ENCODE measurements around the gene ZNF37A.
"Not testable (repeated sequence)": the region's sequence is repeated elsewhere in the genome, so short reads cannot be mapped to it uniquely, and the experiment has no call there.

ZNF37A gene

DNA sequence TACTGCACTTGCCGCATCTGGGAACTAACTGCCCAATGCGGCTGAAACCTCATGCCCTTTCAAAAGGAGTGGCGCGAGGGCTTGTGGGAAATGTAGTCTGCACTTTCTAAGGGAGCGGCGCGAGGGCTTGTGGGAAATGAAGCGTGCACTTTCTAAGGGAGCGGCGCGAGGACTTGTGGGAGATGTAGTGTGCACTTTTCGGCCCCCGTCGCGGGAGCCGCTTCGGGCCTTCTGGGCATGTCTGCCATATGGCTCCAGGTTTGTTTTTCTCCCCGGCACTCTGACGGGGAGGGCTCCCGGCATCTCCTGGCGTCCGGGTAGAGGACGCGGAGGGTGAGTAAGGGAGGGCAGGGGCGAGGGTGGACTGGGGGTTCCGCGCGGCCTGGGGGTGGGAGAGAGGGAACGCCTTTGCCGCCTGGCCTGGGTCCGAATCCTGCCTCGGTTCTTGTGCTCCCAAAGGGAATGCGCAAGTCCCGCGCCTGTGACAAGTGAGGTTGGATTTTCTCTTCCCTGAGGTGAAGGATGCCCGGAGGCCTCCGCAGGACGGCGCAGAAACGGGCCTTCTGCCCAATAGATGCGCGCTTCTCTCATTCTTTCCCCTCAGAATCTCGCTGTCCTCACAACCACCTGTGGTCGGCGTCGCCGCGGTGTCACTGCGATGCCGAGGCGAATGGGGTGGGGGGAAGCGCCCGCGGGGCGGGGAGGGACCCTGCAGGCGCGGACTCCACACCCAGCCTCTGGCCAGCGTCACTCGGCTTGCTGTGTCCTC, at the start of gene ZNF37A:
Gene ZNF37A, plus strand, starts transcription at position 180 of the 769 bp plus-strand sequence. CDS start 2,281 bp downstream, outside the sequence.
- DNase-seq = peak; percentile 82

DNA sequence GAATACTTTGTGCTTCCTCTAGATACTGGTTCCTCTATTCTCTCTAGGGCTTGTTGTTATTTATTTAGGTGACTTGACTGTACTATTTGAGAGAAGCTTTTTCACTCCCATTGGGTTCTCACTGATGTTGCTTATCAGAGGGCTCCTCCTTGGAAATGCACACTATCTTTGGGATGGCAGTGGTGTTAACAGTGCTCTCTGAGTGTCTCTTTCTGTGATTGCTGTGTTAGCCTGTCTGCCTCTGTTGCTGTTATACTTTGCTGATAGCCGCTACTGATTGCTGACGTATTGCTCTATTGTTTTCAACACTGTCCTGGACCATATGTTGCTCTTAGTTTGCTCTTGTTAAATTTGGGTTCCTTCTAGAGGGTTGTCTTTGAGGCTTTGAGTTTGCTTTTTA, 49.0 kb upstream of the ZNF37A start:
- DNase-seq = no peak

DNA sequence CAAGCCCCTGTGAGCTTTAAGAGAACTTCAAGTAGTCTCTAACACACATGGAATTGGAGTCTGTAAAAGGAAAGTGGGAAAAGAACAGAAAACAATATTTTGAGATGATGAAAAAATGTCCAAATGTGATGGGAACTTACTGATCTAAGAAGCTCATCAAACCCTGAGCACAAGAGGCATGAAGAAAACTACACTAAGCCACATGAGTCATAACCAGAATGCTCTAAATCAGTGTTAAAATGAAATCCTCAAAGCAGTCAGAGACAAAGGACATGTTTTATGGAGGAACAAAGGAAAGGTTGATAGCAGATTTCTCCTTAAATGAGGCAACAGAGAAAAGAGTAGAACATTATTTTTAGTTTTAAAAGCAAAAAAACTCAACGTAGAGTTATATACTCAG, 46.5 kb upstream of the ZNF37A start:
- no peak for DNase-seq

DNA sequence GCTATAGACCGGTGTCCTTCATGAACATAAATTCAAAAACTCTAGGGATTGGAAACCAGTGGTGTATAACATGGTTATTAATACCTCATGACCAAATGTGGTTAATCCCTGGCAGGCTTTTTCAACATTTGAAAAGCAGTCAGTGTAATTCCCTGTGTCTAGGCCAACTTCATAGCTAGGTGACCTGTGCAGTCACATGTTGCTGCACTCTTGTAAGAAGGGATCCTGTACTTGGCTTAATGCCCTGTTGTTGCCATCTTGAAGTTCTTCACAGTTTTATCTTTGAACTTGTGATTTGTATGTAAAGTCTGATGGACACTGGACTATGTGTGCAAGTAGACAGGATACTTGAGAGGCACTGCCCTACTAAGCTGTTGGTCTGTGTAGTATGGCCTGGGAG, 43.9 kb upstream of the ZNF37A start:
- no peak for DNase-seq

DNA sequence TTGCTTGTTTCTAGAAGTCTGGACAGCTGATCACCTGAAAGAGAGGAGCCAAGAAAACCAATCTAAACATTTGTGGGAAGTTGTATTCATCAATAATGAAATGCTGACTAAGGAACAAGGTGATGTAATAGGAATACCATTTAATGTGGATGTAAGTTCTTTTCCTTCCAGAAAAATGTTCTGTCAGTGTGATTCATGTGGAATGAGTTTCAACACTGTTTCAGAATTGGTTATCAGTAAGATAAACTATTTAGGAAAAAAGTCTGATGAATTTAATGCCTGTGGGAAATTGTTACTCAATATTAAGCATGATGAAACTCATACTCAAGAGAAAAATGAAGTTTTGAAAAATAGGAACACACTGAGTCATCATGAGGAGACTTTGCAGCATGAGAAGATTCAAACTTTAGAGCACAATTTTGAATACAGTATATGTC, 39.8 kb upstream of the ZNF37A start:
- peak; percentile 21 for DNase-seq

DNA sequence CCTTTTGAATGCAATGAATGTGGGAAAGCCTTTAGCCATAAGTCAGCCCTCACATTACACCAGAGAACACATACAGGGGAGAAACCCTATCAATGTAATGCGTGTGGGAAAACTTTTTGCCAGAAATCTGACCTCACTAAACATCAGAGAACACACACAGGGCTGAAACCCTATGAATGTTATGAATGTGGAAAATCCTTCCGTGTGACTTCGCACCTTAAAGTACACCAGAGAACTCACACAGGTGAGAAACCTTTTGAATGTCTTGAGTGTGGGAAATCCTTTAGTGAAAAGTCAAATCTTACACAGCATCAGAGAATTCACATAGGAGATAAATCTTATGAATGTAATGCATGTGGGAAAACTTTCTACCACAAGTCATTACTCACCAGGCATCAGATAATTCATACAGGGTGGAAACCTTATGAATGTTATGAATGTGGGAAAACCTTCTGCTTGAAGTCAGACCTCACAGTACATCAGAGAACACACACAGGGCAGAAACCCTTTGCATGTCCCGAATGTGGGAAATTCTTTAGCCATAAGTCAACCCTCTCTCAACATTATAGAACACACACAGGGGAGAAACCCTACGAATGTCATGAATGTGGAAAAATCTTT, 38.8 kb upstream of the ZNF37A start:
- DNase-seq = not testable (repeated sequence)

DNA sequence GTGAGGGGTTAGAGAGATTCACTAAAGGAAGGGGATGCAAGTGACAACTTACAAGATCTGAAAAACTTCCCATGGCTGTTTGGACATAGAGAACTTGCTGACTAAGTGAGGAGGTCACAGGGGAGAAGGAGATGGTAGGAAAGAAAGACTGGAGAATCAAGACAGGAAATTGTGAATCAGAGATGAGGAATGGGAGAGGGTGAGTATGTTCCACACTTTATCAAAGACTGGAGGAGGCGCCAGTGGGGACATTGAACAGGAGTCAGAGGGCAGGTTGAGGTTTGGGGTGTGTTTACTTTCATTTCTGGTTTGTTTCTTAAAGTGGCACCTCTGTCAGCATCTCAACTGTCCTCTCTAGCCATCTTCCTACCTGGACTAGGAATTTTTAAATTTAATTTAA, 24.5 kb upstream of the ZNF37A start:
- DNase-seq = not testable (repeated sequence)

DNA sequence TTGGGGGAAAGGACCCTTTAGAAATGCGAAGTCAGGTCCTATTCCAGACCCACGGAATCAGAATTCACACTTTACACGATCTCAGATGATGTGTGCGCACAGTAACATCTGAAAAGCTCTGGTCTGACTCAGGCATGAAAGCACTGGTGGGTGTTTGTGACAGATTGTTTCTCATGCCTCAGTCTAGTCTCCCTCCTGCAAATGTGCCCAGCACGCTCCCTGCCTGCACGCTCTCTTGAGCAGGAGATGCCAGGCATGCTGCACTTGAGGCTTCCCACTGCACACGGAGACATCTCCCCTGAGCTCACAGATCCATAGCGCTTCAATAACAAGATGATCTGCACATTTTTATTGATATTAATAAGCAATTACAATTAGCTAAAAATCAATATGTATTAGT, 23.6 kb upstream of the ZNF37A start:
- no peak for DNase-seq

DNA sequence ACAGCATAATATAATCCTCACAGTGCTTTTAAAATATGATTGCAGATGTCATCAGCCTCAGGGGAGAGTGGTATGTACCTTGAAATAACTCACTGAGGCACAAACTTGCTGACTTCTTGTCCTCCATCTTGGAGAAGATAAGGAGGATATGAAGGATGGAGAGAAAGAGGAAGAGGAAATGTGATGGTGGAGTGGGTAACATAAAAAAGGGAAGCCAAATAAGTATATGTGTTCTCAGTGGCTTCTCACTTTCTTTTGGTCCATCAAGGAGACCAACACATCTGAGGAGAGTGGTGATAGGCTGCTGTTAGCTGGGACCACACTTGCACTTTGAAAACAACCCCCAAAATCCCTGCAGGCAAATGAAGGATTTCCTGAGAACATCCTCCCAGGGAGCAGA, 21.6 kb upstream of the ZNF37A start:
- no peak for DNase-seq

DNA sequence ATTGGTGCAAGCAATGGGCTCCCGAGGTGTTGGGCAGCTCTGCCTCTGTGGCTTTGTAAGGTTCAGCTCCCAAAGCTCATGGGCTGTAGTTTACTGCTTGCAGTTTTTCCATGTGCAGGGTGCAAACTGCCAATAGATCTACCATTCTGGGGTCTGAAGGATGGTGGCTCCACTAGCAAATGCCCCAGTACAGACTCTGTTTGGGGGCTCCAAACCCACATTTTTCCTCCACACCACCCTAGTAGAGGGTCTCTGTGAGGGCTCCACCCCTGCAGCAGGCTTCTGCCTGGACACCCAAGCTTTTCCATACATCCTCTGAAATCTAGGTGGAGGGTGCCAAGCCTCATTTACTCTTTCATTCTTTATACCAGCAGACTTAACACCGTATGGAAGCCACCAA, 17.4 kb upstream of the ZNF37A start:
- DNase-seq = no peak

DNA sequence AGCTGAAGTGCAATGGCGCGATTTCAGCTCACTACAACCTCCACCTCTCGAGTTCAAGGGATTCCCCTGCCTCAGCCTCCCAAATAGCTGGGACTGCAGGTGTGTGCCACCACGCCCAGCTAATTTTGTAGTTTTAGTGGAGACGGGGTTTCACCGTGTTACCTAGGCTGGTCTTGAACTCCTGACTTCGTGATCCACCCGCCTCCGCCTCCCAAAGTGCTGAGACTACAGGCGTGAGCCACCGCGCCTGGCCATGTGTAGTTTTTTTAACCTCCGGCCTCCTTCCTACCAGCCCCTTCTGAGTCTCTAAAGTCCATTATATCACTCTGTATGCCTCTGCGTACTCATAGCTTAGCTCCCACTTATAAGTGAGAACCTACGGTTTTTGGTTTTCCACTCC, 819 bp upstream of the ZNF37A start:
- DNase-seq = not testable (repeated sequence)

DNA sequence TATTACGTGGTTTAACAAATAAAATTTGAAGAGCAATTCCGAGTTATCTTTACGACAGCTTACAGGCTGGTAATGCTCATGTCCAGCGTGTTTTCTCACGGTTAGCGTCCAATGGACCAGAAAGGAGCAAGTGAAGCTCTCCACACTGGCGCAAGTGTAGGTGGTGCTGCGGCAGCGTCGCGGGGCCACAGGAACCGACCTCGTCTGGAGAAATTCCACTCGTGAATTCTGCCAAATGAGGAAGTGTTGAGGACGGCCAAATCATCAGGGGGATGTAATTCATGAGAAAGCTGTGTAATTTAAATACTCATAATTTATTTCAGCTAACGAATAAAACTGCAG, 350 bp upstream of the ZNF37A start:
- no peak for DNase-seq

DNA sequence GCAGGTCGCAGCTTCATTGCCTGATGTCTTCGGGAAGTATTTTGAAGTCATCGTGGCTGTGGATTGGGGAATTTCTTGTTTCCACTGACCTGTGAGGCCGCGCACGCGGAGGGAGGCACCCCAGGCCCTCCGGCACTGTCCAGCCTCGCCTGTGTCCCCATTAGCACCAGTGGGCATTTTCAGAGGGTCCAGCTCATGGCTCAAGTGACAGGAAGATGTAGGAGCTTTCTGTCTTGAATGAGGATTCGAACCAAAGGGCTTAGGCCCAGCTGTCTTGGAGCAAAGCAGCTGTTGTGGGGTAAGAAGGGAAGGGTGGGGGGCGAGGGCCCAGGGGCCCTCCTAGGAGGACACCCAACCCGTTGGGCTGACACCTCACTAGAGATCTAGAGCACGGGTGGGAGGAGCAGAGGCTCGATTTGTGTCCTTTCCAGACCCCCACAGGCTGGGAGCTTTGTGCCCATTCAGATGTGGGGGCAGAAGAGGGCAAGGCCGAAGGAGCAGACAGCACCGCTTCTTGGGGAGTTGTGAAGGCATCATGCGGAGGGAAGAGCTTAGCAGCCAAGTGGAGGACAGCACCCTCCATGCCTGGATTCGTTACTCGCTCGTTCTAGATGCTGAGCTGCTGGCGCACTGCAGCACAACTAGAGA, 914 bp downstream of the ZNF37A start:
- DNase-seq = no peak

DNA sequence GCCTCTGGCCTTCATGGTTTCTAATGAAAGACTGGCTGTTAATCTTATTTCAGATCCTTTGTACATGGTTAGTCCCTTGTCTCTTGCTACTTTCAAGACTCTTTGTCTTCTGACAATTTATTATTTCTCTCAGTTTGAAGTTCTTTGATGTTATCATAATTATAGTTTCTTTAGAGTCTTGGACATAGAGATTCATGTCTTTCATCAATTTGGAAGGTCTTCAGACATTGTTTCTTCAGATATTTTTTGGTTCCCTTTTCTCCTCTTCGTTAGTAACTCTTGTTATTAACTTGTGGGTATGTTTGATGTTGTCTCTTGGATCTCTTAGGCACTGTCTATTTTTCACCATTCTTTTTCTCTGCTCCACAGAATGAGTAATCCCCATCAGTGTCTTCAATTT, 8.7 kb downstream of the ZNF37A start:
- no peak for DNase-seq

DNA sequence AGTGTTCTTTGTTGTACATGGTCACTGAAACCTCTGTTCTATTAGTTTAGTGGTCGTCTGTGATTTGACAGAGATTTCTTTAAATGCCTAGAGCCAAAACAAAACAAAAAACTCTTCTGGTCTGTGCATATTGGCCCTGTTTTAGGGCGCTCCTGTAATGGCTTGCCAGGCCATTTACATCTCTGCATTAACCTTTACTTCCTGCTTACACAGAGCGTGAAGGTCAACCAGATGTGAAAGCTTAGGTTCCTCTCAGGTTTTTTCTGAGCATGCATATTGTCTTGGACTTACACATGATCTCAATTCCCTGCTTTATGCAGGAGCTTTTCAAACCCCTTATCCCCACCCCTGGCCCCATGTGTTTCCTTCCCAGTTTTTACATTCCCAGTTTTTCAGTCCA, 9.6 kb downstream of the ZNF37A start:
- DNase-seq = no peak

DNA sequence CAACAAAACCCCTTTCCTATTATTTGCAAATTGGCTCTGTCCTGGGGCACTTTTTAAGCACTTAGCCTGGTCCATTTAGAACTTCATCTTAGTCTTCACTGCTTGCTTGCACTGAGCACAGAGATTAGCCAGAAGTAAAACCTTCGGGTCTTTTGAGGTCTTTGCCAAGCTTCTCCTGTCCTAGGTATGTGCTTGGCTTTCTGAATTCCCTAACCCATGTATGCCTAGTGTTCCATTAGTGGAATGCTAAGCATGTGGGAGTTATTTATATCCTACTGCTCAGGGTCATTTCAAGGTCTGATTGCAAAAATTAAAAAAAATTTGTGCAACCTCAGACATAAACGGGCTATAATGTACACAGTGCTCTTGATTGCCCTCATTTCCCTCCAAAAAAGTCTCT, 18.0 kb downstream of the ZNF37A start:
- no peak for DNase-seq

DNA sequence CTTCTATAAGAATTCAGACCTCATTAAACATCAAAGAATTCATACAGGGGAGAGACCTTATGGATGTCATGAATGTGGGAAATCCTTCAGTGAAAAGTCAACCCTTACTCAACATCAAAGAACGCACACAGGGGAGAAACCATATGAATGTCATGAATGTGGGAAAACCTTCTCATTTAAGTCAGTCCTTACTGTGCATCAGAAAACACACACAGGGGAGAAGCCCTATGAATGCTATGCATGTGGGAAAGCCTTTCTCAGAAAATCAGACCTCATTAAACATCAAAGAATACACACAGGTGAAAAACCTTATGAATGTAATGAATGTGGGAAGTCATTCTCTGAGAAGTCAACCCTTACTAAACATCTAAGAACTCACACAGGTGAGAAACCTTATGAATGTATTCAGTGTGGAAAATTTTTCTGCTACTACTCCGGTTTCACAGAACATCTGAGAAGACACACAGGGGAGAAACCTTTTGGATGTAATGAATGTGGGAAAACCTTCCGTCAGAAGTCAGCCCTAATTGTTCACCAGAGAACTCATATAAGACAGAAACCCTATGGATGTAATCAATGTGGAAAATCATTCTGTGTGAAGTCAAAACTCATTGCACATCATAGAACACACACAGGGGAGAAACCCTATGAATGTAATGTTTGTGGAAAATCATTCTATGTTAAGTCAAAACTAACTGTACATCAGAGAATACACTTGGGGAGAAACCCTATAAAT, 24.1 kb downstream of the ZNF37A start:
- no peak for DNase-seq

DNA sequence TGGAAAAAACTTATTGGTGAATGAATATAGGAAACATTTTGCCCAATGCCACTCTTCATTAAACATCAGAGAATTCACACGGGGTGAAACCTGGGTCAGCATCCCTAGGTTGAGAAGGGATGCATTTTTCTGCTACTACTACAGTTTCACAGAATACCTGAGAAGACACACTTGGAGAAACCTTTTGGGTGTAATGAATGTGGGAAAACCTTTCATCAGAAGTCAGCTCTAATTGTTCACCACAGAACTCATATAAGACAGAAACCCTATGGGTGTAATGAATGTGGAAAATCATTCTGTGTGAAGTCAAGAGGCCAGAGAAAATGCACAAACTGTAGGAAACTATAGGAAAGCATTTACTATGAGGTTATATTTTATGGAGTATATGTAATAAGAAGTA, 24.9 kb downstream of the ZNF37A start:
- no peak for DNase-seq

DNA sequence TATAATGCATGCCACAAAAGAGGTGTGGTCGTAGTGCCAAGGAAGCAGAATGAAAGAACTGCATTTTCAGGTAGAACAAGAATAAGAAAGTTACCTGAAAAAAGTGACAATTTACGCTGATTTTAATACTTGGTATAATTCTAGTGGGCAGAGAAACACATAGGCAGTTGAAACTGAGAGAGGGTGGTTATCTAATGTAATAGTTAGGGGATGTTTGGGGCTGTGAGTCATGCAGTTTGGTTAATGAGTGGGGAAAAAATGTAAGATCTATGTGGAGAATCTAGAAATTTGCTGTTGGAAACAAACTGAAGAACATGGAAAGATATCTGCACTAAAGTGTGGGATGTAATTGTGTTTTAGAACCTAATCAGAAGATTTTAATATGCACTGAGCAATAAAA, 33.7 kb downstream of the ZNF37A start:
- no peak for DNase-seq

DNA sequence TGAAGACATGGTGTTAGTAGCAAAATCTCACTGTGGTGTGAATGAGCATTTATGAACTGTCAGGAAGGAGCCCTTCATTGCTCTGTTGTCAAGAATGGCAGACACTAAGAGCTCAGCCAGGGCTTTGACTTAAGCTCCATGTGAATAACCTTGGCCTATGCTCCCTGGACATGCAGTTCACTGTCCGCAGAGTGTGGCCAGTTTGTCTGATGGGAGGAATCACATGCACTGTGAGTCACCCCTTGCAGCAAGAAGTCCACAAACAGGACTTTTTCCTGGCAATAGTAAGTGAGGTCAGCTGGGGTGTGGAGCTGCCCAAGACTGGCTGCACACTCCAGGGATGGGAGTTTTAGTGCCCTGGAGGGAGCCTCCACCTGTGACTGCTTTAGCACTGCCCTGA, 49.5 kb downstream of the ZNF37A start:
- no peak for DNase-seq

DNA sequence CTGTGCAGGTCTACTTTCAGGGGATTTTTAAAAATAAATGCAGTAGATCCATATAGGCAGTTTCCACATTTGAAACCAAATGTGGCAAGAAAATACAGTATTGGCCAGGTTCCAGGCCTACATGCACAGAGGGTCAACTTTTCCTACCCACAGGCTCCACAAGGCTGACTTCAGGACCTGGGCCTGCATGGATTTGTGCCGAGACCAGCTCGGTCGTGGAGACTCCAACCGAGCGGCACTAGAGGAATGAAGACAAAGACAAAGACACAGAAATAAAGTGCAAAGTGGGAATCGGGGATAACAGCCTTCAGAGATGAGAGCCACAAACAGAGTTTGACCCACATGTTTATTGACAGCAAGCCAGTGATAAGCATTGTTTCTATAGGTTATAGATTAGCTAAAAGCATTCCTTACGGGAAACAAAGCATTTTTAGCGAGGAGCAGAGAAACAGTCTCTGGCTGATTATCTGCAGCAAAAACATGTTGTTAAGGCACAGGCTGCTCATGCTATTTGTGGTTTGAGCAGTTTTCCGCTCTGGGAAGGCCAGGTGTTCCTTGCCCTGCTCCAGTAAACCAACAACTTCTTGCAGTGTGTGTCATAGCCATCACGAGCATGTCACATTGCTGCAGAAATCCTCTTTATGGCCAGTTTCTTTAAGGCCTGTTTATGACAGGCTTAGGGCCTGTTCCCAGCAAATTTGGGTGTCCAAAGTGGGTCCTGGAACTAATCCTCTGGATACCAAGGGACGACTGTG, 52.6 kb downstream of the ZNF37A start:
- no peak for DNase-seq

DNA sequence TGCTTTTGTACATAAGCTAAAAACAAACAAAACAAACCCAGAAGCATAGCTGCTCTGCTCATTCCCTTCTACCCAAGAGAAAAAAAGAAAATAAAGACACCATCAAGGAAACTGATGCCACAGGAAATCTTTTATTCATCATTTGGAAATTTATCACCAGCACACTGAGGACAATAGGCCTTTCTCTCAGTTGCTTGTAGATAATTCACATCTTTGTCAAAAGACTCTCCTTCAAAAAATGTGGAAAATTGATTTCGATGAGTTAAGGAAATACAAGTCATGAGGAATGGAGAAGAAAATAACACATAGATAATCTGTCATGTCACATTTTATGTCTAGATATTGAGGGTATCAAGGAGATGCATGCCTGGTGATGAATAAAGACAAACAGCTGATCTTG, 53.5 kb downstream of the ZNF37A start:
- DNase-seq = no peak
